Astrocyte (in vitro differentiated cells and primary cell): ENCODE measurements around the gene BBS9. TPM values are rescaled to one million over a fixed set of nuclear protein-coding genes. Genes with fewer than 3 reads are reported as not detected.

Experiments used
- DNase-seq: peaks from one replicate; pipeline ENCODE4 v3.0.0-alpha.2; 2010; ENCODE audit warnings: low read depth
- FAIRE-seq: peaks from 2 replicates; lab custom pipeline; 2011; peaks lifted over from hg19 to GRCh38; lab: Jason Lieb, UNC
- H2AFZ ChIP-seq: 2 replicates; pipeline ENCODE4 v1.6.0; 2012; ENCODE audit warnings: low read depth, low read length, inconsistent platforms
- H3K27ac ChIP-seq: 2 replicates; pipeline ENCODE4 v1.5.1; 2011; ENCODE audit warnings: low read depth, low read length, inconsistent platforms
- H3K27me3 ChIP-seq: 2 replicates; pipeline ENCODE4 v1.6.0; 2011; ENCODE audit warnings: low read length, inconsistent platforms; ENCODE audit not compliant: insufficient read depth
- H3K36me3 ChIP-seq: 2 replicates; pipeline ENCODE4 v1.5.1; 2011; ENCODE audit warnings: low read length, inconsistent platforms; ENCODE audit not compliant: insufficient read depth
- H3K4me1 ChIP-seq: 2 replicates; pipeline ENCODE4 v1.5.1; 2011; ENCODE audit warnings: low read length, inconsistent platforms; ENCODE audit not compliant: insufficient read depth
- H3K4me2 ChIP-seq: 2 replicates; pipeline ENCODE4 v1.6.0; 2012; ENCODE audit warnings: low read length, inconsistent platforms
- H3K4me3 ChIP-seq: 2 replicates; pipeline ENCODE4 v1.5.1; 2011; ENCODE audit warnings: low read depth, mild to moderate bottlenecking, low read length, inconsistent platforms; ENCODE audit not compliant: insufficient read depth
- H3K79me2 ChIP-seq: 2 replicates; pipeline ENCODE4 v1.6.0; 2012; ENCODE audit warnings: mild to moderate bottlenecking, low read length, inconsistent platforms; ENCODE audit not compliant: insufficient read depth
- H3K9ac ChIP-seq: 2 replicates; pipeline ENCODE4 v1.6.0; 2012; ENCODE audit warnings: mild to moderate bottlenecking, low read length, inconsistent platforms
- H3K9me3 ChIP-seq: 2 replicates; pipeline ENCODE4 v1.5.1; 2012; ENCODE audit warnings: low read depth, mild to moderate bottlenecking, low read length, inconsistent platforms; ENCODE audit not compliant: insufficient read depth
- H4K20me1 ChIP-seq: 2 replicates; pipeline ENCODE4 v1.6.0; 2012; ENCODE audit warnings: low read length, inconsistent platforms; ENCODE audit not compliant: insufficient read depth
- H3K27ac Mint-ChIP-seq: one replicate; pipeline ENCODE4 v1.8.0; 2021; ENCODE audit warnings: mild to moderate bottlenecking, mixed read lengths; ENCODE audit not compliant: unreplicated experiment
- H3K27me3 Mint-ChIP-seq: one replicate; pipeline ENCODE4 v1.8.0; 2021; ENCODE audit warnings: low read depth, mixed read lengths; ENCODE audit not compliant: unreplicated experiment
- H3K36me3 Mint-ChIP-seq: one replicate; pipeline ENCODE4 v1.8.0; 2021; ENCODE audit warnings: low read depth, mixed read lengths; ENCODE audit not compliant: unreplicated experiment
- H3K4me1 Mint-ChIP-seq: one replicate; pipeline ENCODE4 v1.8.0; 2021; ENCODE audit warnings: low read depth, mixed read lengths; ENCODE audit not compliant: unreplicated experiment
- H3K4me3 Mint-ChIP-seq: one replicate; pipeline ENCODE4 v1.8.0; 2021; ENCODE audit warnings: mild to moderate bottlenecking, moderate library complexity, mixed read lengths; ENCODE audit not compliant: unreplicated experiment
- H3K9me3 Mint-ChIP-seq: one replicate; pipeline ENCODE4 v1.8.0; 2021; ENCODE audit warnings: mild to moderate bottlenecking, mixed read lengths; ENCODE audit not compliant: unreplicated experiment
- EZH2 ChIP-seq: IDR thresholded peaks from 2 replicates; pipeline ENCODE4 v1.6.1; 2012; ENCODE audit warnings: mild to moderate bottlenecking, low read length, inconsistent platforms; ENCODE audit not compliant: insufficient read depth
- total RNA-seq: library from RNA; stranded (reverse); gene quantifications from 2 replicates; pipeline ENCODE4 v1.2.1, GENCODE V29; 2021
- TF ChIP-seq, protein P1 (sequence below): IDR thresholded peaks from 2 replicates; pipeline ENCODE4 v1.5.1; 2011; ENCODE audit warnings: low read depth, mild to moderate bottlenecking, inconsistent platforms, low read length, moderate library complexity; ENCODE audit not compliant: insufficient read depth

The BBS9 gene
- total RNA-seq, 1 donor from 2014 or later: 25.1 TPM

DNA sequence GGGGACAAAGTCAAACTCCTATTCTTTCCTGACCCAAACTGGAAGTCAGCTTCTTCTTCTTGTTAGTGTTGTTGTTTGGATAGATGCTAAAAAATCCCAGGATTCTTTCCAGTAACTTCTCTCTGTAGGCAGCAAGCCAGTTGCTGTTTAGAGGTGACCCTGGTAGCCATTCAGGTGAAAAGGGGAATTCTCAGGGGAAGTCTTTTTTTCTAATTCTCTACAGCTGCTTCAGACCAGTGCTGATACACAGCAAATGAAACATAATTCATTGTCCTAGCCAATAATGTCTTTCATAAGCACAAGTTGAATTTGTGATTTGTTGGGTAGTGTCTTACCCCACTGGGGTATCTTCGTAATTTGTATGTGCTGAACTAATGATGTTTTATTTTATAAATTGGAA, 357.3 kb downstream of the BBS9 start:
- no peaks in the 10 kb centered on the region for H3K4me1 Mint-ChIP-seq
- H3K4me3 Mint-ChIP-seq: no peak overlapping the region
- DNase-seq (no peak), FAIRE-seq (no peak)
- Histone ChIP-seq H3K4me3 (no peak overlapping the region), H3K27ac (no peak overlapping the region), H3K9me3 (no peaks in the 10 kb centered on the region), H3K36me3 (no peaks in the 10 kb centered on the region), H3K4me1 (no peaks in the 10 kb centered on the region), H3K79me2 (no peaks in the 10 kb centered on the region), H3K9ac (no peak overlapping the region), H4K20me1 (no peaks in the 10 kb centered on the region), H3K4me2 (no peak overlapping the region), H2AFZ (no peak overlapping the region), H3K27me3 (no peaks in the 10 kb centered on the region)
- no peak overlapping the region for H3K27ac Mint-ChIP-seq
- peaks cover 2% of the 10 kb centered on the region for H3K36me3 Mint-ChIP-seq
- no peaks in the 10 kb centered on the region for H3K27me3 Mint-ChIP-seq
- H3K9me3 Mint-ChIP-seq: peaks cover 1% of the 10 kb centered on the region
- TF ChIP-seq EZH2: no peak
- TF ChIP-seq, protein P1, sequence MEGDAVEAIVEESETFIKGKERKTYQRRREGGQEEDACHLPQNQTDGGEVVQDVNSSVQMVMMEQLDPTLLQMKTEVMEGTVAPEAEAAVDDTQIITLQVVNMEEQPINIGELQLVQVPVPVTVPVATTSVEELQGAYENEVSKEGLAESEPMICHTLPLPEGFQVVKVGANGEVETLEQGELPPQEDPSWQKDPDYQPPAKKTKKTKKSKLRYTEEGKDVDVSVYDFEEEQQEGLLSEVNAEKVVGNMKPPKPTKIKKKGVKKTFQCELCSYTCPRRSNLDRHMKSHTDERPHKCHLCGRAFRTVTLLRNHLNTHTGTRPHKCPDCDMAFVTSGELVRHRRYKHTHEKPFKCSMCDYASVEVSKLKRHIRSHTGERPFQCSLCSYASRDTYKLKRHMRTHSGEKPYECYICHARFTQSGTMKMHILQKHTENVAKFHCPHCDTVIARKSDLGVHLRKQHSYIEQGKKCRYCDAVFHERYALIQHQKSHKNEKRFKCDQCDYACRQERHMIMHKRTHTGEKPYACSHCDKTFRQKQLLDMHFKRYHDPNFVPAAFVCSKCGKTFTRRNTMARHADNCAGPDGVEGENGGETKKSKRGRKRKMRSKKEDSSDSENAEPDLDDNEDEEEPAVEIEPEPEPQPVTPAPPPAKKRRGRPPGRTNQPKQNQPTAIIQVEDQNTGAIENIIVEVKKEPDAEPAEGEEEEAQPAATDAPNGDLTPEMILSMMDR: no peak

DNA sequence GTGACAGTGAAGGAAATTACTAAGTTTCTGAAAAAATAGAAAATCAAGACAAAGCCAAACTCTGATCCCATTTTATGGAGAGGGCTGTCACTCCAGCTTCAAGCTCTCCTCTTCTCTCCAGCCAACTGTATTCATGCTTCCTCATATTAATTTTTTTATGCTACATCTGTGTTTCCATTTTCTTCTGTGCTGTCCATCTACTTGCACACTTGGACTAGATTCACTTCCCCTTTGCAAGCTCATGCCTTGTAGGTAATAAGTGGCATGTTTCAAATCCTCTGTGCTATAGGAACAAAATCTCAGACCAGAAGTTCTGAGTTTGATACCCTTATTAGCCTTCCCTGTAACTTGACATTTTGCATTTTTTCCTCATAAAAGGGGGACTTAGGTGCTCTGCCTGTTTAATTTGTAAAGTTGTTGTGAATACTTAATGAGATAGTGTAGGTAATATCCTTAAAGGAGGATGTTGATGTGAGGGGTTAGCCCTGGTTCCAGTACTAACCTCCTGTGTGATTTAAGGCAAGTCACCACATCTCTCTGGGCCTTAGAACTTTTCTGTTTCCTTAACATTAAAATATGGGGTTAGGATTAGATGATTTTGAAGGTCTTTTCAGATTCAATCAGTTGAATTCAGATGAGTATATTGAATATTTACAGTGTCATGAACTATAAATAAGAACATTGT, 358.8 kb downstream of the BBS9 start:
- H3K4me3 Mint-ChIP-seq: no peak overlapping the region
- Histone ChIP-seq H3K4me3 (no peak overlapping the region), H4K20me1 (no peaks in the 10 kb centered on the region), H3K79me2 (no peaks in the 10 kb centered on the region), H3K9ac (no peak overlapping the region), H2AFZ (no peak overlapping the region), H3K36me3 (no peaks in the 10 kb centered on the region), H3K4me2 (no peak overlapping the region), H3K4me1 (no peaks in the 10 kb centered on the region), H3K27ac (no peak overlapping the region), H3K27me3 (no peaks in the 10 kb centered on the region), H3K9me3 (no peaks in the 10 kb centered on the region)
- no peak for TF ChIP-seq EZH2
- TF ChIP-seq, protein P1: no peak
- DNase-seq: no peak
- peaks cover 1% of the 10 kb centered on the region for H3K9me3 Mint-ChIP-seq
- H3K36me3 Mint-ChIP-seq: peaks cover 2% of the 10 kb centered on the region
- H3K4me1 Mint-ChIP-seq: no peaks in the 10 kb centered on the region
- H3K27ac Mint-ChIP-seq: no peak overlapping the region
- no peak for FAIRE-seq
- H3K27me3 Mint-ChIP-seq: no peaks in the 10 kb centered on the region

DNA sequence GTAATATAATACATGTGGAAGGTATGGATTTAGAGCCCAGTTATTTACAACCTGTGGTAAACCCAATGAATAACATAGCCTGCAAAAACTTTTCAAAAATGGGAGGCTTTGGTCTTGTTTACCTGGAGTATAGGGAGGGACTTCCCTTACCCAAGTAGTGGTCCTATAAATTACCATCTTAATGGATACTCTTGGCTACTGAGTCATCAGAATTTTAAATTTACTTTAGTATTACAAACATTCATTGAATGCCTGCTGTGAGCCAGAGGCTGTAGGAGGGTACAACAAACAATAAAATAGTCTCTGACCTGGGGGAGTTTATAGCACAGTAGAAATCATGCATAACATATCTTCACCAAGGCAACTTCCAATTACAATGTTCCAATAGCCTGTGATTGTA, 365.1 kb downstream of the BBS9 start:
- H3K4me2 ChIP-seq: no peak overlapping the region
- TF ChIP-seq, protein P1: no peak
- no peak for TF ChIP-seq EZH2
- no peak overlapping the region for H3K4me3 ChIP-seq
- Mint-ChIP-seq H3K27me3 (no peaks in the 10 kb centered on the region), H3K4me3 (no peak overlapping the region), H3K9me3 (no peaks in the 10 kb centered on the region), H3K27ac (no peak overlapping the region), H3K36me3 (no peaks in the 10 kb centered on the region), H3K4me1 (peaks cover 5% of the 10 kb centered on the region)
- no peaks in the 10 kb centered on the region for H3K36me3 ChIP-seq
- DNase-seq (no peak), FAIRE-seq (no peak)
- H4K20me1 ChIP-seq: no peaks in the 10 kb centered on the region
- no peak overlapping the region for H3K27ac ChIP-seq
- H3K27me3 ChIP-seq: no peaks in the 10 kb centered on the region
- H3K79me2 ChIP-seq: no peaks in the 10 kb centered on the region
- H3K9me3 ChIP-seq: no peaks in the 10 kb centered on the region
- H3K9ac ChIP-seq: no peak overlapping the region
- peaks cover 3% of the 10 kb centered on the region for H3K4me1 ChIP-seq
- H2AFZ ChIP-seq: no peak overlapping the region
